ENCODE data around the gene DKK2. TPM values are rescaled to one million over a fixed set of nuclear protein-coding genes. Genes with fewer than 3 reads are reported as not detected.

Gene DKK2
- total and polyA plus RNA-seq, 9 of the 15 experiments (the other 6 are each of a cell fraction or from before 2014, with no cell fraction given): not detected

- TF ChIP-seq, protein P1, sequence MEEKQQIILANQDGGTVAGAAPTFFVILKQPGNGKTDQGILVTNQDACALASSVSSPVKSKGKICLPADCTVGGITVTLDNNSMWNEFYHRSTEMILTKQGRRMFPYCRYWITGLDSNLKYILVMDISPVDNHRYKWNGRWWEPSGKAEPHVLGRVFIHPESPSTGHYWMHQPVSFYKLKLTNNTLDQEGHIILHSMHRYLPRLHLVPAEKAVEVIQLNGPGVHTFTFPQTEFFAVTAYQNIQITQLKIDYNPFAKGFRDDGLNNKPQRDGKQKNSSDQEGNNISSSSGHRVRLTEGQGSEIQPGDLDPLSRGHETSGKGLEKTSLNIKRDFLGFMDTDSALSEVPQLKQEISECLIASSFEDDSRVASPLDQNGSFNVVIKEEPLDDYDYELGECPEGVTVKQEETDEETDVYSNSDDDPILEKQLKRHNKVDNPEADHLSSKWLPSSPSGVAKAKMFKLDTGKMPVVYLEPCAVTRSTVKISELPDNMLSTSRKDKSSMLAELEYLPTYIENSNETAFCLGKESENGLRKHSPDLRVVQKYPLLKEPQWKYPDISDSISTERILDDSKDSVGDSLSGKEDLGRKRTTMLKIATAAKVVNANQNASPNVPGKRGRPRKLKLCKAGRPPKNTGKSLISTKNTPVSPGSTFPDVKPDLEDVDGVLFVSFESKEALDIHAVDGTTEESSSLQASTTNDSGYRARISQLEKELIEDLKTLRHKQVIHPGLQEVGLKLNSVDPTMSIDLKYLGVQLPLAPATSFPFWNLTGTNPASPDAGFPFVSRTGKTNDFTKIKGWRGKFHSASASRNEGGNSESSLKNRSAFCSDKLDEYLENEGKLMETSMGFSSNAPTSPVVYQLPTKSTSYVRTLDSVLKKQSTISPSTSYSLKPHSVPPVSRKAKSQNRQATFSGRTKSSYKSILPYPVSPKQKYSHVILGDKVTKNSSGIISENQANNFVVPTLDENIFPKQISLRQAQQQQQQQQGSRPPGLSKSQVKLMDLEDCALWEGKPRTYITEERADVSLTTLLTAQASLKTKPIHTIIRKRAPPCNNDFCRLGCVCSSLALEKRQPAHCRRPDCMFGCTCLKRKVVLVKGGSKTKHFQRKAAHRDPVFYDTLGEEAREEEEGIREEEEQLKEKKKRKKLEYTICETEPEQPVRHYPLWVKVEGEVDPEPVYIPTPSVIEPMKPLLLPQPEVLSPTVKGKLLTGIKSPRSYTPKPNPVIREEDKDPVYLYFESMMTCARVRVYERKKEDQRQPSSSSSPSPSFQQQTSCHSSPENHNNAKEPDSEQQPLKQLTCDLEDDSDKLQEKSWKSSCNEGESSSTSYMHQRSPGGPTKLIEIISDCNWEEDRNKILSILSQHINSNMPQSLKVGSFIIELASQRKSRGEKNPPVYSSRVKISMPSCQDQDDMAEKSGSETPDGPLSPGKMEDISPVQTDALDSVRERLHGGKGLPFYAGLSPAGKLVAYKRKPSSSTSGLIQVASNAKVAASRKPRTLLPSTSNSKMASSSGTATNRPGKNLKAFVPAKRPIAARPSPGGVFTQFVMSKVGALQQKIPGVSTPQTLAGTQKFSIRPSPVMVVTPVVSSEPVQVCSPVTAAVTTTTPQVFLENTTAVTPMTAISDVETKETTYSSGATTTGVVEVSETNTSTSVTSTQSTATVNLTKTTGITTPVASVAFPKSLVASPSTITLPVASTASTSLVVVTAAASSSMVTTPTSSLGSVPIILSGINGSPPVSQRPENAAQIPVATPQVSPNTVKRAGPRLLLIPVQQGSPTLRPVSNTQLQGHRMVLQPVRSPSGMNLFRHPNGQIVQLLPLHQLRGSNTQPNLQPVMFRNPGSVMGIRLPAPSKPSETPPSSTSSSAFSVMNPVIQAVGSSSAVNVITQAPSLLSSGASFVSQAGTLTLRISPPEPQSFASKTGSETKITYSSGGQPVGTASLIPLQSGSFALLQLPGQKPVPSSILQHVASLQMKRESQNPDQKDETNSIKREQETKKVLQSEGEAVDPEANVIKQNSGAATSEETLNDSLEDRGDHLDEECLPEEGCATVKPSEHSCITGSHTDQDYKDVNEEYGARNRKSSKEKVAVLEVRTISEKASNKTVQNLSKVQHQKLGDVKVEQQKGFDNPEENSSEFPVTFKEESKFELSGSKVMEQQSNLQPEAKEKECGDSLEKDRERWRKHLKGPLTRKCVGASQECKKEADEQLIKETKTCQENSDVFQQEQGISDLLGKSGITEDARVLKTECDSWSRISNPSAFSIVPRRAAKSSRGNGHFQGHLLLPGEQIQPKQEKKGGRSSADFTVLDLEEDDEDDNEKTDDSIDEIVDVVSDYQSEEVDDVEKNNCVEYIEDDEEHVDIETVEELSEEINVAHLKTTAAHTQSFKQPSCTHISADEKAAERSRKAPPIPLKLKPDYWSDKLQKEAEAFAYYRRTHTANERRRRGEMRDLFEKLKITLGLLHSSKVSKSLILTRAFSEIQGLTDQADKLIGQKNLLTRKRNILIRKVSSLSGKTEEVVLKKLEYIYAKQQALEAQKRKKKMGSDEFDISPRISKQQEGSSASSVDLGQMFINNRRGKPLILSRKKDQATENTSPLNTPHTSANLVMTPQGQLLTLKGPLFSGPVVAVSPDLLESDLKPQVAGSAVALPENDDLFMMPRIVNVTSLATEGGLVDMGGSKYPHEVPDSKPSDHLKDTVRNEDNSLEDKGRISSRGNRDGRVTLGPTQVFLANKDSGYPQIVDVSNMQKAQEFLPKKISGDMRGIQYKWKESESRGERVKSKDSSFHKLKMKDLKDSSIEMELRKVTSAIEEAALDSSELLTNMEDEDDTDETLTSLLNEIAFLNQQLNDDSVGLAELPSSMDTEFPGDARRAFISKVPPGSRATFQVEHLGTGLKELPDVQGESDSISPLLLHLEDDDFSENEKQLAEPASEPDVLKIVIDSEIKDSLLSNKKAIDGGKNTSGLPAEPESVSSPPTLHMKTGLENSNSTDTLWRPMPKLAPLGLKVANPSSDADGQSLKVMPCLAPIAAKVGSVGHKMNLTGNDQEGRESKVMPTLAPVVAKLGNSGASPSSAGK (IDR thresholded peaks at IDR 0.05): no peak
- TF ChIP-seq ZNF766 (CRISPR knock-in tag; conservative IDR thresholded peaks at IDR 0.05): no peak
- TF ChIP-seq TARDBP (IDR thresholded peaks at IDR 0.05): no peak
- TF ChIP-seq FOXJ3 (CRISPR knock-in tag; IDR thresholded peaks at IDR 0.05): no peak
These were observed 28.0 kb downstream of the DKK2 start (continued) for GRCh38 chr4:107008115-107008514.
